Measurements from ENCODE around the gene PPM1M.
A peak's percentile ranks its signal among the peaks of the same experiment; 100 is the strongest.

The PPM1M gene

DNA sequence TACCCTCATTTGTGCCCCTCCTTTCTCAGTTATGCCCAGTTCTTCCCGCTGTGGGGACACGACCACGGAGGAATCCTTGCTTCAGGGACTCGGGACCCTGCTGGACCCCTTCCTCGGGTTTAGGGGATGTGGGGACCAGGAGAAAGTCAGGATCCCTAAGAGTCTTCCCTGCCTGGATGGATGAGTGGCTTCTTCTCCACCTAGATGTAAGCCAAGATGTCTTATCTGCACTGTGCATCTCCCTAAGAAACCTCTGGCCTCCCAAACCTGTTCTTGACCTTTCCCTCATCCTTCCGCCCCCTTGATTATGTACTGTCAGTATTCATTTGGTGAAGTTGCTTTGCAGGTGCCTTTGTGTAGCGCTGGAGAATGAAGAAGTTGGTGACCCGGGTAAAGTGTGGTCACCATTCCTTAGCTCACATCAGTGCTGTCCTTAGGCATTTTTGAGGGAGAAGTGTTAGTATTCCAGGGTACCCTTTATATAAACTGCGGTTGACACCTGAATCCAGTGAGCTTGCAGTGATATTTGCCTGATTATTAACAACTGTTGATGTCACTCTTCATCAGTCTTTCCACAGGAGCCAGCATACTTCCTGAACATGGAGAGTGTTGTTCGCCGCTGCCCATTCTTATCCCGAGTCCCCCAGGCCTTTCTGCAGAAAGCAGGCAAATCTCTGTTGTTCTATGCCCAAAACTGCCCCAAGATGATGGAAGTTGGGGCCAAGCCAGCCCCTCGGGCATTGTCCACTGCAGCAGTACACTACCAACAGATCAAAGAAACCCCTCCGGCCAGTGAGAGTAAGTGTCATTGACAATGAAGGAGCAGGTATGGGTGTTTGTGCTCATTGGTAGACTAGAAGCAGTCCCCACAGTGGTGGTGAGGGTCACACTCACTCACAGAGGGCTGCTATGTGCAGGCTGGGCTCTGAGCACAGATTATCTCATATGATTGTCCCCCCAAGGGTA is 46.6 kb upstream of the PPM1M start:
- Histone ChIP-seq H3K4me1 (ENCODE audit: control insufficient read depth, insufficient read depth, low read length) (no peaks in the 10 kb centered on the region), H3K4me3 (ENCODE audit: low read depth, low read length) (peak overlapping the region; percentile 88), H3K27ac (ENCODE audit: extremely low read depth, low read depth, low read length) (peak overlapping the region; percentile 80; the same call in 1 of the 2 replicates), H3K36me3 (ENCODE audit: control insufficient read depth in 2 of 2, insufficient read depth in 1 of 2, low read length in 2 of 2) (peaks cover 25 to 49% of the 10 kb centered on the region in 2 experiments; a peak in 2 of 3 replicates), H3K9me3 (ENCODE audit: control insufficient read depth, insufficient read depth, low read depth, low read length) (no peaks in the 10 kb centered on the region)
- ChIA-PET CTCF (no interaction called here), POLR2A (no interaction called here)
- TF ChIP-seq ZBTB48 (tag by site-specific recombination; IDR thresholded peaks at IDR 0.05): peak; percentile 51; the same call in 1 of the 2 replicates
- TF ChIP-seq, protein P1, sequence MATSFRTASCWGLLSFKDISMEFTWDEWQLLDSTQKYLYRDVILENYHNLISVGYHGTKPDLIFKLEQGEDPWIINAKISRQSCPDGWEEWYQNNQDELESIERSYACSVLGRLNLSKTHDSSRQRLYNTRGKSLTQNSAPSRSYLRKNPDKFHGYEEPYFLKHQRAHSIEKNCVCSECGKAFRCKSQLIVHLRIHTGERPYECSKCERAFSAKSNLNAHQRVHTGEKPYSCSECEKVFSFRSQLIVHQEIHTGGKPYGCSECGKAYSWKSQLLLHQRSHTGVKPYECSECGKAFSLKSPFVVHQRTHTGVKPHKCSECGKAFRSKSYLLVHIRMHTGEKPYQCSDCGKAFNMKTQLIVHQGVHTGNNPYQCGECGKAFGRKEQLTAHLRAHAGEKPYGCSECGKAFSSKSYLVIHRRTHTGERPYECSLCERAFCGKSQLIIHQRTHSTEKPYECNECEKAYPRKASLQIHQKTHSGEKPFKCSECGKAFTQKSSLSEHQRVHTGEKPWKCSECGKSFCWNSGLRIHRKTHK (tag by site-specific recombination; IDR thresholded peaks at IDR 0.05): no peak

DNA sequence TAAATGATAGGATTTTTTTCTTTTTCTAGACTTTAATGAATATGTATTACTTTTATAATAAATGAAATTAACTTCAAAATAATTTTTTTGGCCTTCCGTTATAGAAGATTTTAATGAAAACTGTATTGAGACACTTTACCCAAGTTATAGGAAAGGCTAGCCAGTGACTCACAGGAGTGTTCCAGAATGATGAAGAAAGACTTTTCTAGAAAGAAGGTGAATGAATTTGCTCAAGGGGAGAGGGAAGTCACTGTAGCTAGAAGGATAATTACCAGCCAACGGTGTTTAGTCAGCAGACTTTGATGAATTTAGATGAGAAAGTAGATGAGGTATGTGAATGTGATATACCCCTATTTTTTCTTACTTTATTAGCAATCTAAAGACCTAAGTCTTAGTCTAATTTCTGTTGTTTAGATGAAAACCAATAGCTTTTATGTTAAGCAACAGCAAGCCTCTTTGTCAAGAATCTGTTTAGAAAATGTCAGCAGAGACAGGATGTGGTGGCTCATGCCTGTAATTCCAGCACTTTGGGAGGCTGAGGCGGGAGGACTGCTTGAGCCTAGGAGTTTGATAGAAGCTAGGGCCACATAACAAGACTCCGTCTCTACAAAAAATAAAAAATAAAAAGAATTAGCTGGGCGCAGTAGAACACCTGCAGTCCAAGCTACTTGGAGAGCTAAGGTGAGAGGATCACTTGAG is 44.4 kb upstream of the PPM1M start:
- ChIA-PET POLR2A (no interaction called here), CTCF (interaction anchor here (0.5 to 2.1 kb wide), 3 partner anchors 19 to 967 kb away, joined by 3 to 11 read pairs (median 3); no protein-coding TSS in a partner anchor)
- Histone ChIP-seq H3K4me1 (ENCODE audit: control insufficient read depth, insufficient read depth, low read length) (no peaks in the 10 kb centered on the region), H3K27ac (ENCODE audit: extremely low read depth, low read depth, low read length) (no peak overlapping the region), H3K4me3 (ENCODE audit: low read depth, low read length) (no peak overlapping the region), H3K36me3 (ENCODE audit: control insufficient read depth in 2 of 2, insufficient read depth in 1 of 2, low read length in 2 of 2) (peaks cover 30 to 71% of the 10 kb centered on the region in 2 experiments; a peak in 2 of 3 replicates), H3K9me3 (ENCODE audit: control insufficient read depth, insufficient read depth, low read depth, low read length) (no peaks in the 10 kb centered on the region)
- TF ChIP-seq ZNF473 (tag by site-specific recombination; IDR thresholded peaks at IDR 0.05) (no peak), SCRT2 (tag by site-specific recombination; IDR thresholded peaks at IDR 0.05) (no peak), ZNF248 (tag by site-specific recombination; IDR thresholded peaks at IDR 0.05) (no peak), EGR2 (tag by site-specific recombination; IDR thresholded peaks at IDR 0.05; ENCODE audit: low read depth) (no peak), ZNF529 (tag by site-specific recombination; IDR thresholded peaks at IDR 0.05; ENCODE audit: insufficient replicate concordance) (no peak), ZNF175 (tag by site-specific recombination; IDR thresholded peaks at IDR 0.05) (no peak), ZSCAN16 (tag by site-specific recombination; IDR thresholded peaks at IDR 0.05) (no peak), ZSCAN30 (tag by site-specific recombination; IDR thresholded peaks at IDR 0.05) (no peak), ZNF48 (tag by site-specific recombination; IDR thresholded peaks at IDR 0.05) (no peak), ZNF560 (tag by site-specific recombination; IDR thresholded peaks at IDR 0.05; ENCODE audit: borderline replicate concordance) (no peak), ZNF792 (tag by site-specific recombination; IDR thresholded peaks at IDR 0.05) (no peak), GLI4 (tag by site-specific recombination; IDR thresholded peaks at IDR 0.05) (no peak), ZNF654 (tag by site-specific recombination; IDR thresholded peaks at IDR 0.05; ENCODE audit: low read depth) (no peak)
- TF ChIP-seq, protein P2, sequence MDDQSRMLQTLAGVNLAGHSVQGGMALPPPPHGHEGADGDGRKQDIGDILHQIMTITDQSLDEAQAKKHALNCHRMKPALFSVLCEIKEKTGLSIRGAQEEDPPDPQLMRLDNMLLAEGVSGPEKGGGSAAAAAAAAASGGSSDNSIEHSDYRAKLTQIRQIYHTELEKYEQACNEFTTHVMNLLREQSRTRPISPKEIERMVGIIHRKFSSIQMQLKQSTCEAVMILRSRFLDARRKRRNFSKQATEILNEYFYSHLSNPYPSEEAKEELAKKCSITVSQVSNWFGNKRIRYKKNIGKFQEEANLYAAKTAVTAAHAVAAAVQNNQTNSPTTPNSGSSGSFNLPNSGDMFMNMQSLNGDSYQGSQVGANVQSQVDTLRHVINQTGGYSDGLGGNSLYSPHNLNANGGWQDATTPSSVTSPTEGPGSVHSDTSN (CRISPR knock-in tag; IDR thresholded peaks at IDR 0.05): no peak
- TF ChIP-seq, protein P3, sequence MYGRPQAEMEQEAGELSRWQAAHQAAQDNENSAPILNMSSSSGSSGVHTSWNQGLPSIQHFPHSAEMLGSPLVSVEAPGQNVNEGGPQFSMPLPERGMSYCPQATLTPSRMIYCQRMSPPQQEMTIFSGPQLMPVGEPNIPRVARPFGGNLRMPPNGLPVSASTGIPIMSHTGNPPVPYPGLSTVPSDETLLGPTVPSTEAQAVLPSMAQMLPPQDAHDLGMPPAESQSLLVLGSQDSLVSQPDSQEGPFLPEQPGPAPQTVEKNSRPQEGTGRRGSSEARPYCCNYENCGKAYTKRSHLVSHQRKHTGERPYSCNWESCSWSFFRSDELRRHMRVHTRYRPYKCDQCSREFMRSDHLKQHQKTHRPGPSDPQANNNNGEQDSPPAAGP (tag by site-specific recombination; IDR thresholded peaks at IDR 0.05): no peak
- TF ChIP-seq, protein P4, sequence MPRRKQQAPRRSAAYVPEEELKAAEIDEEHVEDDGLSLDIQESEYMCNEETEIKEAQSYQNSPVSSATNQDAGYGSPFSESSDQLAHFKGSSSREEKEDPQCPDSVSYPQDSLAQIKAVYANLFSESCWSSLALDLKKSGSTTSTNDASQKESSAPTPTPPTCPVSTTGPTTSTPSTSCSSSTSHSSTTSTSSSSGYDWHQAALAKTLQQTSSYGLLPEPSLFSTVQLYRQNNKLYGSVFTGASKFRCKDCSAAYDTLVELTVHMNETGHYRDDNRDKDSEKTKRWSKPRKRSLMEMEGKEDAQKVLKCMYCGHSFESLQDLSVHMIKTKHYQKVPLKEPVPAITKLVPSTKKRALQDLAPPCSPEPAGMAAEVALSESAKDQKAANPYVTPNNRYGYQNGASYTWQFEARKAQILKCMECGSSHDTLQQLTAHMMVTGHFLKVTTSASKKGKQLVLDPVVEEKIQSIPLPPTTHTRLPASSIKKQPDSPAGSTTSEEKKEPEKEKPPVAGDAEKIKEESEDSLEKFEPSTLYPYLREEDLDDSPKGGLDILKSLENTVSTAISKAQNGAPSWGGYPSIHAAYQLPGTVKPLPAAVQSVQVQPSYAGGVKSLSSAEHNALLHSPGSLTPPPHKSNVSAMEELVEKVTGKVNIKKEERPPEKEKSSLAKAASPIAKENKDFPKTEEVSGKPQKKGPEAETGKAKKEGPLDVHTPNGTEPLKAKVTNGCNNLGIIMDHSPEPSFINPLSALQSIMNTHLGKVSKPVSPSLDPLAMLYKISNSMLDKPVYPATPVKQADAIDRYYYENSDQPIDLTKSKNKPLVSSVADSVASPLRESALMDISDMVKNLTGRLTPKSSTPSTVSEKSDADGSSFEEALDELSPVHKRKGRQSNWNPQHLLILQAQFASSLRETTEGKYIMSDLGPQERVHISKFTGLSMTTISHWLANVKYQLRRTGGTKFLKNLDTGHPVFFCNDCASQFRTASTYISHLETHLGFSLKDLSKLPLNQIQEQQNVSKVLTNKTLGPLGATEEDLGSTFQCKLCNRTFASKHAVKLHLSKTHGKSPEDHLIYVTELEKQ (tag by site-specific recombination; IDR thresholded peaks at IDR 0.05; ENCODE audit: borderline replicate concordance): no peak
- TF ChIP-seq, protein P5, sequence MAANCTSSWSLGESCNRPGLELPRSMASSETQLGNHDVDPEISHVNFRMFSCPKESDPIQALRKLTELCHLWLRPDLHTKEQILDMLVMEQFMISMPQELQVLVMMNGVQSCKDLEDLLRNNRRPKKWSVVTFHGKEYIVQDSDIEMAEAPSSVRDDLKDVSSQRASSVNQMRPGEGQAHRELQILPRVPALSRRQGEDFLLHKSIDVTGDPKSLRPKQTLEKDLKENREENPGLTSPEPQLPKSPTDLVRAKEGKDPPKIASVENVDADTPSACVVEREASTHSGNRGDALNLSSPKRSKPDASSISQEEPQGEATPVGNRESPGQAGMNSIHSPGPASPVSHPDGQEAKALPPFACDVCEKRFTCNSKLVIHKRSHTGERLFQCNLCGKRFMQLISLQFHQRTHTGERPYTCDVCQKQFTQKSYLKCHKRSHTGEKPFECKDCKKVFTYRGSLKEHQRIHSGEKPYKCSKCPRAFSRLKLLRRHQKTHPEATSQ (tag by site-specific recombination; IDR thresholded peaks at IDR 0.05): no peak
- TF ChIP-seq, protein P6, sequence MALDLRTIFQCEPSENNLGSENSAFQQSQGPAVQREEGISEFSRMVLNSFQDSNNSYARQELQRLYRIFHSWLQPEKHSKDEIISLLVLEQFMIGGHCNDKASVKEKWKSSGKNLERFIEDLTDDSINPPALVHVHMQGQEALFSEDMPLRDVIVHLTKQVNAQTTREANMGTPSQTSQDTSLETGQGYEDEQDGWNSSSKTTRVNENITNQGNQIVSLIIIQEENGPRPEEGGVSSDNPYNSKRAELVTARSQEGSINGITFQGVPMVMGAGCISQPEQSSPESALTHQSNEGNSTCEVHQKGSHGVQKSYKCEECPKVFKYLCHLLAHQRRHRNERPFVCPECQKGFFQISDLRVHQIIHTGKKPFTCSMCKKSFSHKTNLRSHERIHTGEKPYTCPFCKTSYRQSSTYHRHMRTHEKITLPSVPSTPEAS (tag by site-specific recombination; IDR thresholded peaks at IDR 0.05): no peak

All from HEK293 (cell line).